ENCODE results near the gene ATXN1.

Gene ATXN1

DNA sequence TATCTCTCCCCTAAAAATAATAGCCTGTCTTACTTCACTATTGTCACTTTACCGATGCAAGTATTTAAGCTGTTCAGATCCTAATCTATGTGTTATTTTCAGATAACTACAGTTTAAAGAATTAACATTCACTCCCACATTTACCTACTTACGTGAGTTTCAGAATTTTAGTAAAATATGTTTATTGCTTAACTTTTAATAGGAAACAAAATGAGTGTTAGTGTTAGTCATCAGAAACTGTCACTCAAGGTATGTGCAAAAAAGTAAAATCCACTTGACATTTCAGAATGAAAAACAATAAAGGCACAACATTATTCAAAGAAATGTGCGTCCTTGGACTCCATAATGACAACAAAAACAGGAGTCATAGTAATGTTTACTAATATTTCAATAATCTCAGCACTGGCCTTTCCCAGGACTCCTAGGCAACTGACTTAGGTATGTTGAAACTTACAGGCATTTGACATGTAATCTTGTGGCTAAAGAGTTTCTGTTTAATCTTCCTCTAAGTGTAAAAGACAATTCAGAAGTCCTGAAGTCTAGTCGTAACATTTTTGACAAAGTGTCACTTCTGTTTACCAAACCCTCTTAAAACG lies 4.5 kb downstream of the ATXN1 start:
- Histone ChIP-seq H3K4me3 (no peak overlapping the region), H3K27me3 (no peaks in the 10 kb centered on the region), H3K4me2 (peak overlapping the region; percentile 36), H3K36me3 (no peaks in the 10 kb centered on the region), H4K20me1 (peaks cover 9% of the 10 kb centered on the region), H3K9ac (no peak overlapping the region), H3K4me1 (peaks cover 27% of the 10 kb centered on the region), H3K9me3 (no peaks in the 10 kb centered on the region), H3K27ac (no peak overlapping the region)
- TF ChIP-seq Cebpa-rat (IDR thresholded peaks at IDR 0.05): no peak

DNA sequence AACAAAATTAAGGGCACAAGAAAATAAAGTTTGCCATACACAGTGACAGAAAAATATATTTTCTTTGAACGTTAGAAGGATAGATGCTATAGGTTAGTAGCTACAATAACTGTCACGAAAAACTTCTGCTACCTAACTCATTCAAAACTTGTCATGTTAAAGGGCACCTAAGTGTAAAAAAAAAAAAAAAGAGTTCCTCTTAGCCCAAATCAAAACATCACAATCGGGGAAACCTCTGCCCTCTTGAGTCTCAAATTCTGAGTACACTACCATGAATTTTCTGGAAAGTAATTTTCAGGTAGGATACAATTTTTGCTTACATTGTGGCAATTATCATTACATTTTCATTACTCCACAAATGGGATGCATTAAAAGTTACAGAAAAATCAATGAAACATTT lies 5.7 kb downstream of the ATXN1 start:
- Histone ChIP-seq H4K20me1 (peaks cover 9% of the 10 kb centered on the region), H3K4me2 (no peak overlapping the region), H3K27ac (no peak overlapping the region), H3K4me1 (peaks cover 33% of the 10 kb centered on the region), H3K36me3 (no peaks in the 10 kb centered on the region), H3K9me3 (no peaks in the 10 kb centered on the region), H3K4me3 (no peak overlapping the region), H3K9ac (no peak overlapping the region), H3K27me3 (no peaks in the 10 kb centered on the region)
- no peak for TF ChIP-seq Cebpa-rat (IDR thresholded peaks at IDR 0.05)

- Histone ChIP-seq H3K4me3 (no peak overlapping the region), H3K36me3 (no peaks in the 10 kb centered on the region), H3K9ac (no peak overlapping the region), H4K20me1 (peaks cover 9% of the 10 kb centered on the region), H3K27me3 (no peaks in the 10 kb centered on the region), H3K4me1 (peaks cover 33% of the 10 kb centered on the region), H3K9me3 (no peaks in the 10 kb centered on the region), H3K4me2 (no peak overlapping the region), H3K27ac (no peak overlapping the region)
- TF ChIP-seq Cebpa-rat (IDR thresholded peaks at IDR 0.05): no peak
Measured at GRCh38 chr6:16754876-16755275, 6.4 kb downstream of the ATXN1 start.

GRCh38 chr6:16754274-16754673 lies 7.0 kb downstream of the ATXN1 start:
- H3K27ac ChIP-seq: no peak overlapping the region
- H3K9me3 ChIP-seq: no peaks in the 10 kb centered on the region
- no peak overlapping the region for H3K4me2 ChIP-seq

DNA sequence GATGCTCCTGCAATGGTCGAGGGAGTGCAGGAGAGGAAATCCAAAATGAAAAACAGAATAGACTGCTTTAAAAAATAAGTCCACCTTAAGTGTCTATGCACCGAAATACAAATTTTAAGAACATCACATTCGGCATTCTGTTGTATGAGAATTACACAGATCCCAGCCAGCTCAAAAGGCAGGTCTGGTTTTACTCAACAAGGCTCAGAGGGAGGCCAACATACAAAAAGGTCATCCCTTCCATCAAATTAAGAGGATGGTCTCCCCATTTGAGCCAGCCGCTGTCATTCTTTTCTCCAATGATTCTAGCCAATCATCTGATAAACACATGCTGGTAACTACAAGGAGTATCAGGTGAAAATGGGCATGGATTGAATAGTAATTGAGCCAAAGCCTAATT lies 7.9 kb downstream of the ATXN1 start:
- no peak overlapping the region for H3K27ac ChIP-seq
- no peaks in the 10 kb centered on the region for H3K36me3 ChIP-seq
- H3K4me3 ChIP-seq: no peak overlapping the region
- no peaks in the 10 kb centered on the region for H3K27me3 ChIP-seq
- TF ChIP-seq Cebpa-rat (IDR thresholded peaks at IDR 0.05): no peak
- no peak overlapping the region for H3K4me2 ChIP-seq
- H3K9ac ChIP-seq: no peak overlapping the region
- peaks cover 4% of the 10 kb centered on the region for H4K20me1 ChIP-seq
- H3K9me3 ChIP-seq: no peaks in the 10 kb centered on the region
- H3K4me1 ChIP-seq: peaks cover 23% of the 10 kb centered on the region

More at GRCh38 chr6:16754274-16754673, 7.0 kb downstream of the ATXN1 start:
- no peak overlapping the region for H3K9ac ChIP-seq
- no peak overlapping the region for H3K4me3 ChIP-seq
- no peak for TF ChIP-seq Cebpa-rat (IDR thresholded peaks at IDR 0.05)
- peaks cover 9% of the 10 kb centered on the region for H4K20me1 ChIP-seq
- H3K36me3 ChIP-seq: no peaks in the 10 kb centered on the region
- H3K27me3 ChIP-seq: no peaks in the 10 kb centered on the region
- H3K4me1 ChIP-seq: peaks cover 32% of the 10 kb centered on the region

- Histone ChIP-seq H3K4me2 (no peak overlapping the region), H3K4me3 (no peak overlapping the region), H3K9me3 (no peaks in the 10 kb centered on the region), H3K27ac (no peak overlapping the region), H3K9ac (no peak overlapping the region), H4K20me1 (no peaks in the 10 kb centered on the region), H3K27me3 (no peaks in the 10 kb centered on the region), H3K36me3 (no peaks in the 10 kb centered on the region), H3K4me1 (peaks cover 14% of the 10 kb centered on the region)
- no peak for TF ChIP-seq Cebpa-rat (IDR thresholded peaks at IDR 0.05)
Measured at GRCh38 chr6:16752206-16752866, 8.9 kb downstream of the ATXN1 start.

GRCh38 chr6:16751251-16751946 lies 9.9 kb downstream of the ATXN1 start:
- TF ChIP-seq Cebpa-rat (IDR thresholded peaks at IDR 0.05): no peak
- Histone ChIP-seq H3K9me3 (no peaks in the 10 kb centered on the region), H3K4me1 (peaks cover 7% of the 10 kb centered on the region), H3K4me2 (peak overlapping the region; percentile 14; the same call in 1 of the 2 replicates), H3K36me3 (no peaks in the 10 kb centered on the region), H3K27ac (no peak overlapping the region), H3K4me3 (no peak overlapping the region), H3K9ac (no peak overlapping the region), H3K27me3 (no peaks in the 10 kb centered on the region), H4K20me1 (no peaks in the 10 kb centered on the region)

DNA sequence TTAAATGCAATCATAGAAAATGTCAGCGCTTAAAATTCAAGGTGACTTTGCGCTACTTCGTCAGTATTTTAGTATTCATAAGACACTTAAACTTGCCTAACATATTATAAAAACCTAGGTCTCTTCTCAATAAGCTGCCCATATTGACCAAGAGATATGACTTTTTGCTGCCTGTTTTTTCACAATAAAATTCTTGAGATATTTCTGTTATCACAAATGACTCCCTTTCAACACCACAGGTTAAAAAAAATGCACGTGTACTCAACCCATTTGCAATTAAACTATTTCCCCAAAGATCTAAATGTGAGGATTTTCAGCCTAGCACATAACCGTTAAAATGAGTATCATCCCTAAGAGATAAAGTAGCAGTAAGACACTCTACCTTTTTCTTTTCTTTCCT lies 10.7 kb downstream of the ATXN1 start:
- Histone ChIP-seq H3K4me2 (no peak overlapping the region), H3K27ac (no peak overlapping the region), H3K36me3 (no peaks in the 10 kb centered on the region), H3K4me1 (peaks cover 7% of the 10 kb centered on the region), H3K9me3 (no peaks in the 10 kb centered on the region), H3K9ac (no peak overlapping the region), H3K27me3 (no peaks in the 10 kb centered on the region), H4K20me1 (no peaks in the 10 kb centered on the region), H3K4me3 (no peak overlapping the region)
- no peak for TF ChIP-seq Cebpa-rat (IDR thresholded peaks at IDR 0.05)

- Histone ChIP-seq H3K4me2 (no peak overlapping the region), H3K9me3 (no peaks in the 10 kb centered on the region), H3K4me1 (peaks cover 7% of the 10 kb centered on the region), H3K27ac (no peak overlapping the region), H3K4me3 (no peak overlapping the region), H4K20me1 (no peaks in the 10 kb centered on the region), H3K9ac (no peak overlapping the region), H3K36me3 (no peaks in the 10 kb centered on the region), H3K27me3 (no peaks in the 10 kb centered on the region)
- no peak for TF ChIP-seq Cebpa-rat (IDR thresholded peaks at IDR 0.05)
Measured at GRCh38 chr6:16749516-16750485, 11.5 kb downstream of the ATXN1 start.

Measured in BLaER1 (cell line).